ENCODE data around the gene PTCH1. TPM values are rescaled to one million over a fixed set of nuclear protein-coding genes. Genes with fewer than 3 reads are reported as not detected.

Gene PTCH1
- total RNA-seq, 2 donors from 2014 or later, result 12.6 to 19.2 TPM

GRCh38 chr9:95502248-95502647 is 14.5 kb downstream of the PTCH1 start:
- Histone ChIP-seq H3K27me3 (replicated peaks; ENCODE audit: insufficient read depth) (no peaks in the 10 kb centered on the region), H3K36me3 (no peaks in the 10 kb centered on the region), H3K27ac (no peak overlapping the region), H3K4me3 (no peak overlapping the region), H3K9me3 (no peaks in the 10 kb centered on the region), H3K4me1 (ENCODE audit: control insufficient read depth in 1 of 2, low read depth in 2 of 2) (peaks cover 0 to 33% of the 10 kb centered on the region in 2 donors)
- ATAC-seq (ENCODE audit: insufficient number of reproducible peaks, low FRiP score, low read depth), result no peak
- DNase-seq (ENCODE audit: low spot score), result no peak
- no peak for TF ChIP-seq CTCF (IDR thresholded peaks at IDR 0.05)

GRCh38 chr9:95499847-95500246 is 16.9 kb downstream of the PTCH1 start:
- peaks cover 0 to 35% of the 10 kb centered on the region in 2 donors for H3K4me1 ChIP-seq (ENCODE audit: control insufficient read depth in 1 of 2, low read depth in 2 of 2)
- no peak for TF ChIP-seq CTCF (IDR thresholded peaks at IDR 0.05)
- H3K27ac ChIP-seq, result no peak overlapping the region
- DNase-seq (ENCODE audit: low spot score) (no peak), ATAC-seq (ENCODE audit: insufficient number of reproducible peaks, low FRiP score, low read depth) (no peak)
- H3K36me3 ChIP-seq, result no peaks in the 10 kb centered on the region
- H3K4me3 ChIP-seq, result no peak overlapping the region
- H3K9me3 ChIP-seq, result no peaks in the 10 kb centered on the region
- H3K27me3 ChIP-seq (replicated peaks; ENCODE audit: insufficient read depth), result no peaks in the 10 kb centered on the region

- DNase-seq (ENCODE audit: low spot score) (no peak), ATAC-seq (ENCODE audit: insufficient number of reproducible peaks, low FRiP score, low read depth) (no peak)
- no peak for TF ChIP-seq CTCF (IDR thresholded peaks at IDR 0.05)
- H3K36me3 ChIP-seq, result no peaks in the 10 kb centered on the region
- H3K27me3 ChIP-seq (replicated peaks; ENCODE audit: insufficient read depth), result no peaks in the 10 kb centered on the region
- no peaks in the 10 kb centered on the region for H3K9me3 ChIP-seq
- no peak overlapping the region for H3K27ac ChIP-seq
- H3K4me1 ChIP-seq (ENCODE audit: control insufficient read depth in 1 of 2, low read depth in 2 of 2), result peaks cover 0 to 28% of the 10 kb centered on the region in 2 donors
- no peak overlapping the region for H3K4me3 ChIP-seq
These were observed 17.6 kb downstream of the PTCH1 start for GRCh38 chr9:95499046-95499676.

GRCh38 chr9:95498641-95499040 is 18.1 kb downstream of the PTCH1 start:
- H3K36me3 ChIP-seq, result no peaks in the 10 kb centered on the region
- H3K27ac ChIP-seq, result no peak overlapping the region
- no peaks in the 10 kb centered on the region for H3K27me3 ChIP-seq (replicated peaks; ENCODE audit: insufficient read depth)
- no peak for ATAC-seq (ENCODE audit: insufficient number of reproducible peaks, low FRiP score, low read depth)
- H3K9me3 ChIP-seq, result no peaks in the 10 kb centered on the region
- H3K4me3 ChIP-seq, result no peak overlapping the region
- H3K4me1 ChIP-seq (ENCODE audit: control insufficient read depth in 1 of 2, low read depth in 2 of 2), result peaks cover 0 to 27% of the 10 kb centered on the region in 2 donors
- TF ChIP-seq CTCF (IDR thresholded peaks at IDR 0.05), result no peak
- DNase-seq (ENCODE audit: low spot score), result no peak

GRCh38 chr9:95497772-95498171 is 19.0 kb downstream of the PTCH1 start:
- Histone ChIP-seq H3K27ac (no peak overlapping the region), H3K4me3 (peak overlapping the region; percentile 24), H3K27me3 (replicated peaks; ENCODE audit: insufficient read depth) (no peaks in the 10 kb centered on the region), H3K9me3 (no peaks in the 10 kb centered on the region), H3K4me1 (ENCODE audit: control insufficient read depth in 1 of 2, low read depth in 2 of 2) (peaks cover 0 to 27% of the 10 kb centered on the region in 2 donors), H3K36me3 (no peaks in the 10 kb centered on the region)
- no peak for ATAC-seq (ENCODE audit: insufficient number of reproducible peaks, low FRiP score, low read depth)
- no peak for DNase-seq (ENCODE audit: low spot score)
- no peak for TF ChIP-seq CTCF (IDR thresholded peaks at IDR 0.05)

Measured in thoracic aorta (tissue), 2 donors.